Gastrocnemius medialis (tissue), 4 donors: ENCODE results near the gene KDM4B. TPM values are rescaled to one million over a fixed set of nuclear protein-coding genes. Genes with fewer than 3 reads are reported as not detected.
"Not testable (repeated sequence)": the region's sequence is repeated elsewhere in the genome, so short reads cannot be mapped to it uniquely, and the experiment has no call there.

Experiments used
- ATAC-seq, 2 donors: fragments of 150-250 bp; one replicate each; pipeline ENCODE4 v1.9.1; 2016
- DNase-seq, 2 donors: peaks; one replicate each; pipeline ENCODE4 v3.0.0-alpha.2; 2019
- H3K27ac ChIP-seq, 4 donors: fragments of 200-600 bp; sonication (generic); 1 replicate in 1 of 4; 2 replicates in 3 of 4; pipeline ENCODE4 v1.5.1; 2016 to 2018; ENCODE audit warnings: mild to moderate bottlenecking in 2 of 4, moderate library complexity in 1 of 4
- H3K27me3 ChIP-seq, 3 donors: fragments of 200-600 bp; sonication (generic) in 2 of 3; 1 replicate in 1 of 3; 2 replicates in 2 of 3; pipeline versions ENCODE4 v1.5.1 to v1.6.0; 2016 to 2019; ENCODE audit warnings: mild to moderate bottlenecking in 1 of 3, moderate library complexity in 1 of 3
- H3K36me3 ChIP-seq, 2 donors: fragments of 200-600 bp; sonication (generic) in 1 of 2; one replicate each; pipeline ENCODE4 v1.5.1; 2017 to 2018
- H3K4me1 ChIP-seq, 2 donors: fragments of 200-600 bp; sonication (generic) in 1 of 2; one replicate each; pipeline ENCODE4 v1.5.1; 2016 to 2017; ENCODE audit warnings: mild to moderate bottlenecking in 2 of 2
- H3K4me3 ChIP-seq, 4 donors: fragments of 200-600 bp; sonication (generic) in 3 of 4; 1 replicate in 1 of 4; 2 replicates in 3 of 4; pipeline ENCODE4 v1.5.1; 2016 to 2019; ENCODE audit warnings: mild to moderate bottlenecking in 2 of 4
- H3K9me3 ChIP-seq, 3 donors: fragments of 200-600 bp; sonication (generic) in 2 of 3; 1 replicate in 1 of 3; 2 replicates in 2 of 3; pipeline ENCODE4 v1.5.1; 2016 to 2019
- POLR2A ChIP-seq, 2 donors: fragments of 450-650 bp; IDR thresholded peaks; one replicate each; pipeline ENCODE4 v1.6.1; 2017; ENCODE audit warnings: antibody characterized with exemption in 2 of 2, mild to moderate bottlenecking in 2 of 2, moderate library complexity in 2 of 2
- in situ Hi-C, 4 donors: fragments of 200-750 bp; cut with MboI; loops; one replicate each; pipeline versions ENCODE4 v1.15.0 to v1.8.0; 2017; ENCODE audit warnings: low sequenced_read_pairs in 4 of 4
- intact Hi-C: fragments of 100-400 bp; cut with DNase I; formaldehyde crosslinking; loops from one replicate; pipeline ENCODE4 v1.15.1; 2023; ENCODE audit warnings: low total_unique reads
- total RNA-seq, 4 donors: library from RNA; depleted of rRNA; stranded (reverse); fragments of >200 nt; gene quantifications; one replicate each; pipeline versions ENCODE4 v1.1.0 to v1.2.3, GENCODE V29; 2016
- TF ChIP-seq, protein P1 (sequence below), 5 experiments: fragments of 450-650 bp in 3 of 5; fragments of 200-600 bp in 2 of 5; sonication (generic) in 2 of 5; IDR thresholded peaks in 4 of 5; conservative IDR thresholded peaks in 1 of 5; 1 replicate in 4 of 5; 2 replicates in 1 of 5; pipeline ENCODE4 v1.5.1; 2016 to 2019; ENCODE audit warnings: antibody characterized with exemption in 5 of 5, mild to moderate bottlenecking in 3 of 5, moderate library complexity in 3 of 5

KDM4B gene
- total RNA-seq, 4 donors from 2014 or later = 40.9 to 61.4 (median 46.4) TPM

DNA sequence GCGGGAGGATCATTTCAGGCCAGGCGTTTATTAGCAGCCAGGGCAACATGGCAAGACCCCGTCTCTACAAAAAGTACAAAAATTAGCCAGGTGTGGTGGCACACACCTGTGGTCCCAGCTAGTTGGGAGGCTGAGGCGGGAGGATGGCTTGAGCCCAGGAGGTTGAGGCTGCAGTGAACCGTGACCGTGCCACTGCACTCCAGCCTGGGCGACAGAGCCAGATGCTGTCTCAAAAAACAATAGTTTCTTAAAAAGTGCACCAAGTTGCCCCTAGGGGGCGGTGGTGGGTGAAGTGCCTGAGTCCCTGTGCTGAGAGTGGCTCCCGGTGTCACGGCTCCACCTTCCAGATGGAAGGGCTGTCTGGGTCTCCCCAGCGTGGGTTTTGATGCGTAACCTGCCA, 60.7 kb downstream of the KDM4B start:
- ATAC-seq, DNase-seq, H3K9me3 ChIP-seq, H3K4me3 ChIP-seq, in situ Hi-C loops, intact Hi-C loops, H3K27me3 ChIP-seq: not testable (repeated sequence)
- H3K27ac ChIP-seq = peak overlapping the region; percentile 9 to 80 (median 76)
- peaks cover 0 to 18% of the 10 kb centered on the region in 2 donors for H3K36me3 ChIP-seq
- TF ChIP-seq, protein P1, sequence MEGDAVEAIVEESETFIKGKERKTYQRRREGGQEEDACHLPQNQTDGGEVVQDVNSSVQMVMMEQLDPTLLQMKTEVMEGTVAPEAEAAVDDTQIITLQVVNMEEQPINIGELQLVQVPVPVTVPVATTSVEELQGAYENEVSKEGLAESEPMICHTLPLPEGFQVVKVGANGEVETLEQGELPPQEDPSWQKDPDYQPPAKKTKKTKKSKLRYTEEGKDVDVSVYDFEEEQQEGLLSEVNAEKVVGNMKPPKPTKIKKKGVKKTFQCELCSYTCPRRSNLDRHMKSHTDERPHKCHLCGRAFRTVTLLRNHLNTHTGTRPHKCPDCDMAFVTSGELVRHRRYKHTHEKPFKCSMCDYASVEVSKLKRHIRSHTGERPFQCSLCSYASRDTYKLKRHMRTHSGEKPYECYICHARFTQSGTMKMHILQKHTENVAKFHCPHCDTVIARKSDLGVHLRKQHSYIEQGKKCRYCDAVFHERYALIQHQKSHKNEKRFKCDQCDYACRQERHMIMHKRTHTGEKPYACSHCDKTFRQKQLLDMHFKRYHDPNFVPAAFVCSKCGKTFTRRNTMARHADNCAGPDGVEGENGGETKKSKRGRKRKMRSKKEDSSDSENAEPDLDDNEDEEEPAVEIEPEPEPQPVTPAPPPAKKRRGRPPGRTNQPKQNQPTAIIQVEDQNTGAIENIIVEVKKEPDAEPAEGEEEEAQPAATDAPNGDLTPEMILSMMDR (IDR thresholded peaks at IDR 0.05 in 4 of 5, conservative IDR thresholded peaks at IDR 0.05 in 1 of 5) = peak in 4 of 5 experiments; percentile 36 to 62 (median 53)
- H3K4me1 ChIP-seq = peaks cover 11 to 53% of the 10 kb centered on the region in 2 donors

DNA sequence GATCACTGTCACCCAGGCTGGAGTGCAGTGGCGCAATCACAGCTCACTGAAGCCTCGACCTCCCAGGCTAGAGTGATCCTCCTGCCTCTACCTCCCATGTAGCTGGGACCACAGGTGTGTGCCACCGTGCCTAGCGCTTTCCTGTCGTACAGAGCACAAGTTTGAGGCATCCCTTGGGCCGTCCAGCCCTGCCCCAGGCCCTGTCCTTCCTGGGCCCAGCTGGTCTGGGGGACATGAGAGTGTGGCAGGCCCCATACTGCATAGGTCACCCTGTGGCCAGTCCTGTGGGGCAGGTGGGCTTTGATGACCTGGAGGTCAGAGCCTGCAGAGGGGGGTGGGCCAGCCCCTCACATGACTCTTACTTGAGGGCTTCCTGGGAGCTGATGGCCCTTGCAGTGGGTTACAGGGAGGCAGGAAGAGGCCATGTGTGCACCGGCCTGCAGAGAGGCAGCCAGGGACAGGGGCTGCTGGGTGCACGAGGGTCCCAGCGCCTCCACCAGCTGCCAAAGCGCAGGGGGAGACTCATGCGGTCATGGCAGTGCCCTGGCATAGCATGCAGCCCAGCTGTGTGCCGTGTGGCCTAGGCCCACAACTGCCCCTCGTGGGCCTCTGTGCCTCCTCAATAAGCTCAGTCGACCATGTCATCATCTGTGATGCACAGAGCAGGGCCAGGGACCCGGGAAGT, 61.4 kb downstream of the KDM4B start:
- ATAC-seq (no peak), DNase-seq (no peak)
- H3K9me3 ChIP-seq = no peaks in the 10 kb centered on the region
- peak overlapping the region; percentile 72 to 80 (median 78) for H3K27ac ChIP-seq
- TF ChIP-seq POLR2A (IDR thresholded peaks at IDR 0.05) = no peak
- TF ChIP-seq, protein P1 (IDR thresholded peaks at IDR 0.05 in 4 of 5, conservative IDR thresholded peaks at IDR 0.05 in 1 of 5) = no peak
- peaks cover 8 to 54% of the 10 kb centered on the region in 2 donors for H3K4me1 ChIP-seq
- peaks cover 0 to 21% of the 10 kb centered on the region in 2 donors for H3K36me3 ChIP-seq
- no peaks in the 10 kb centered on the region for H3K27me3 ChIP-seq
- H3K4me3 ChIP-seq = no peak overlapping the region
- in situ Hi-C loops (loop anchor here (5.0 to 10.0 kb wide), 3 partner anchors 45 to 158 kb away; no protein-coding TSS in a partner anchor), intact Hi-C loops (loop anchor here (2.0 kb wide), 1 partner anchor 53 kb away; no protein-coding TSS in a partner anchor)

DNA sequence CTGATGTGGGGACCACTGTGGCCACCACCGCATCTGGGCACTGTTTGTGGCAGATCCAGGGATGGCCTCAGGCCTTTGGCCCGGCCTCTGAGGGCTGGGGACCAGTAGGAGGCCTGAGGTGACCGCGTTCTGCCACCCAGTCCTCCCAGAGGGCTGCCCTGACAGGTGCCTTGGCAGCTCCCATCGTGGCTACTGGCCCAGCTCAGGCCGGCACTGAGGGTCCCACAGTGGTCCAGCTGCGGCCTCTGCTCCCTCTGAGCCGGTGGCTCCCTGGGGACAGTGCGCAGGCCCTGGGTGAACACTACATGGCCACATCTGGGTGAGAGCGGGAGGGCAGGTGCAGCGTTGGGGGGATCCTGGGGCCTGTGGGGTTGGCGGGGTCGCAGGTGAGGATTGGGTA, 61.9 kb downstream of the KDM4B start:
- H3K4me1 ChIP-seq = peaks cover 14 to 54% of the 10 kb centered on the region in 2 donors
- no peak for DNase-seq
- H3K36me3 ChIP-seq = peaks cover 0 to 21% of the 10 kb centered on the region in 2 donors
- H3K9me3 ChIP-seq = no peaks in the 10 kb centered on the region
- in situ Hi-C loops = loop anchor here (5.0 to 10.0 kb wide), 3 partner anchors 46 to 159 kb away; no protein-coding TSS in a partner anchor
- ATAC-seq = peak in 1 of 2 donors; percentile 2
- intact Hi-C loops = loop anchor here (1.0 to 2.0 kb wide), 3 partner anchors 30 to 159 kb away; no protein-coding TSS in a partner anchor
- TF ChIP-seq, protein P1 (IDR thresholded peaks at IDR 0.05 in 4 of 5, conservative IDR thresholded peaks at IDR 0.05 in 1 of 5) = no peak
- no peak for TF ChIP-seq POLR2A (IDR thresholded peaks at IDR 0.05)
- H3K27ac ChIP-seq = peak overlapping the region; percentile 72 to 80 (median 78)
- no peak overlapping the region for H3K4me3 ChIP-seq
- H3K27me3 ChIP-seq = no peaks in the 10 kb centered on the region

DNA sequence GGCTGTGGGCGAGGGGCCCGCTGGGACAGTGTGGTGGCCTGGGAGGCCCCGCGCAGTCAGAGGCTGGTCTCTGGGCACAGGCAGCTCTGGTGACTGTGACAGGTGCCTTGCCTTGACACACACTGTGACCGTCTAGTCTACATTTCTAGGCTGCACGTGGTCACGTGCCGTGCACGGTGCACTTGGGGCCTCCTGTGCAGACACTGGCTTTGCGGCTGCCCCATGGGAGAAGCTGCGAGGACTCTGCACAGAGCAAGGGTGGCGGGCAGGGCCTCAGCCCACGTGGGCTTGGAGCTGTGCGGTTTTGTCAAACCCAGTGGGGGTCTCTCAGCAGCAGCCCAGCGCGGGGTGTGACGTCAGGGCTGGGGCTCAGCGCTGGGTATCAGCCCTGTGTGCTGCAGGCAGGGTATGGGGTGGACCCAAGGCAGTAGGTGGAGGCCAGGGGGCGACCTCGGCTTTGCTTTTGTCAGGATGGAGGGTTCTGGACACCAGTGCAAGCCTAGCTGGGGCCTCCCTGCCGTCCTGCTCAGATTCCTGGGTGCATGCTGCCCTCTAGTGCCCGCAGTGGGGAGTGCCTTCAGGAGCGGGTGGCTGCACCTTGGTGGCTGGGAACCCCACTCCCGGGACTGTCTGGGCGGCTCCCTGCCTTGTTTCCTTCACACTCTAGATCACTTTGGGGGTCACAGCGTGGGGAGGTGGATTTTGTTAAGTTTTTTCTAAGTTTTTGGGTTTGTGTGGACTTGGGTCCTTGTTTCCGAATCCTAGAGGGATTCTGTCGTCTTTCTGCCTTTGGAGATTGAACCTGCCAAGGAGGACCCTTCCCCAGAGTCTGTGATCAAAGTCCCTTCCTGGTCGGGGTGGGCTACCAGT, 62.6 kb downstream of the KDM4B start:
- H3K27ac ChIP-seq = peak overlapping the region; percentile 72 to 80 (median 78)
- peaks cover 20 to 59% of the 10 kb centered on the region in 2 donors for H3K4me1 ChIP-seq
- ATAC-seq = peak; percentile 76 to 77
- TF ChIP-seq, protein P1 (IDR thresholded peaks at IDR 0.05 in 4 of 5, conservative IDR thresholded peaks at IDR 0.05 in 1 of 5) = peak; percentile 91 to 98 (median 96)
- TF ChIP-seq POLR2A (IDR thresholded peaks at IDR 0.05) = no peak
- DNase-seq = peak; percentile 61 to 80
- no peak overlapping the region for H3K4me3 ChIP-seq
- peaks cover 0 to 21% of the 10 kb centered on the region in 2 donors for H3K36me3 ChIP-seq
- intact Hi-C loops (loop anchor here (1.0 to 2.0 kb wide), 3 partner anchors 30 to 159 kb away; no protein-coding TSS in a partner anchor), in situ Hi-C loops (loop anchor here (5.0 to 10.0 kb wide), 3 partner anchors 47 to 159 kb away; no protein-coding TSS in a partner anchor)
- no peaks in the 10 kb centered on the region for H3K27me3 ChIP-seq
- no peaks in the 10 kb centered on the region for H3K9me3 ChIP-seq
